NCI-H128 (cell line): ENCODE measurements around the gene PSENEN.
"Not testable (repeated sequence)": the region's sequence is repeated elsewhere in the genome, so short reads cannot be mapped to it uniquely, and the experiment has no call there.

ENCODE experiments used
- DNase-seq: peaks from one replicate; lab custom pipeline; 2025; ENCODE audit not compliant: unreplicated experiment; lab: John Stamatoyannopoulos, UW

Gene PSENEN

DNA sequence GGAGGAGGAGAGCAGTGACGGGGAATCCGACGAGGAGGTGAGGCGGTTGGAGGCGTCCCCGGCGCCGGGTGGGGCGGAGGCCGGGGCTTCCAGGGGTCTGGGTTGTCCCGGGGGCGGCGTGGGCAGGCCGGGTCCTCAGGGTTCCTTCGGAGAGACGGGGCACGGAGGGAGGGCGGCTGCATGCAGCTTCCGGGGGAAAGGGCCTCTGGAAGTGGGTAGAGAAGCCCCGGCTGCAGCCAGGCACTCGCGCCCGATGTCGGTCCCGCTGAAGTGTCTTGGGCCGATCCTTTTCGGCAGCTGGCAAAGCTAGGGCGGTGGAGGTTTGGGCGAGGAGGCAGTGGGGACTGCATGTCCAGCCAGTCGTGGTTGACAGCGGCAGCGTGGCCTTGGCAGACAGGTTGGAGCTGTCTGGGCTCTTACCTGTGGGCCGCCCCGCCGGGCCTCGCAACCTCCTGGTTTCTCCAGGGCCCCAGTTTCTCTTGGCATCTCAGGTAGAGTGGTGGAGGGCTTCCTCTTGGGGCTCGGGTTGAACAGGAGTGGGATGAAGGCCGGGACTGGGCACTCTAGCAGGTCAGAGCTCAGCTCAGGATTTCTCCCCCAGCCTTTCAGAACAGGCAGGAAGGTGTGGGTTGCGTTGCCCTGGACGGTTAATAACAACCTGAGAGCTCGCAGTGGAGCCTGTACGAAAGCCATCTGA lies 27.0 kb upstream of the PSENEN start:
- no peak for DNase-seq

GRCh38 chr19:35719402-35720162 lies 25.9 kb upstream of the PSENEN start:
- no peak for DNase-seq

GRCh38 chr19:35720163-35720524 lies 25.3 kb upstream of the PSENEN start:
- no peak for DNase-seq

DNA sequence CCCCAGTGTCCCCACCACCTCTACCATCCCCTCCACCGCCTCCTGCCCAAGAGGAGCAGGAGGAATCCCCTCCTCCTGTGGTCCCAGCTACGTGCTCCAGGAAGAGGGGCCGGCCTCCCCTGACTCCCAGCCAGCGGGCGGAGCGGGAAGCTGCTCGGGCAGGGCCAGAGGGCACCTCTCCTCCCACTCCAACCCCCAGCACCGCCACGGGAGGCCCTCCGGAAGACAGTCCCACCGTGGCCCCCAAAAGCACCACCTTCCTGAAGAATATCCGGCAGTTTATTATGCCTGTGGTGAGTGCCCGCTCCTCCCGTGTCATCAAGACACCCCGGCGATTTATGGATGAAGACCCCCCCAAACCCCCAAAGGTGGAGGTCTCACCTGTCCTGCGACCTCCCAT lies 24.8 kb upstream of the PSENEN start:
- DNase-seq: no peak

DNA sequence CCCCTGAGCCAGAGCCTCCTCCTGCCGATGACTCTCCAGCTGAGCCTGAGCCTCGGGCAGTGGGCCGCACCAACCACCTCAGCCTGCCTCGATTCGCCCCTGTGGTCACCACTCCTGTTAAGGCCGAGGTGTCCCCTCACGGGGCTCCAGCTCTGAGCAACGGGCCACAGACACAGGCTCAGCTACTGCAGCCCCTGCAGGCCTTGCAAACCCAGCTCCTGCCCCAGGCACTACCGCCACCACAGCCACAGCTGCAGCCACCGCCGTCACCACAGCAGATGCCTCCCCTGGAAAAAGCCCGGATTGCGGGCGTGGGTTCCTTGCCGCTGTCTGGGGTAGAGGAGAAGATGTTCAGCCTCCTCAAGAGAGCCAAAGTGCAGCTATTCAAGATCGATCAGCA lies 24.1 kb upstream of the PSENEN start:
- no peak for DNase-seq

- DNase-seq: no peak
Observed at GRCh38 chr19:35722461-35722860, 23.0 kb upstream of the PSENEN start.

GRCh38 chr19:35722897-35723296 lies 22.6 kb upstream of the PSENEN start:
- DNase-seq: no peak

- DNase-seq: no peak
Observed at GRCh38 chr19:35723671-35724070, 21.8 kb upstream of the PSENEN start.

GRCh38 chr19:35724132-35724531 lies 21.3 kb upstream of the PSENEN start:
- not testable (repeated sequence) for DNase-seq

- DNase-seq: no peak
Observed at GRCh38 chr19:35724560-35724959, 20.9 kb upstream of the PSENEN start.

DNA sequence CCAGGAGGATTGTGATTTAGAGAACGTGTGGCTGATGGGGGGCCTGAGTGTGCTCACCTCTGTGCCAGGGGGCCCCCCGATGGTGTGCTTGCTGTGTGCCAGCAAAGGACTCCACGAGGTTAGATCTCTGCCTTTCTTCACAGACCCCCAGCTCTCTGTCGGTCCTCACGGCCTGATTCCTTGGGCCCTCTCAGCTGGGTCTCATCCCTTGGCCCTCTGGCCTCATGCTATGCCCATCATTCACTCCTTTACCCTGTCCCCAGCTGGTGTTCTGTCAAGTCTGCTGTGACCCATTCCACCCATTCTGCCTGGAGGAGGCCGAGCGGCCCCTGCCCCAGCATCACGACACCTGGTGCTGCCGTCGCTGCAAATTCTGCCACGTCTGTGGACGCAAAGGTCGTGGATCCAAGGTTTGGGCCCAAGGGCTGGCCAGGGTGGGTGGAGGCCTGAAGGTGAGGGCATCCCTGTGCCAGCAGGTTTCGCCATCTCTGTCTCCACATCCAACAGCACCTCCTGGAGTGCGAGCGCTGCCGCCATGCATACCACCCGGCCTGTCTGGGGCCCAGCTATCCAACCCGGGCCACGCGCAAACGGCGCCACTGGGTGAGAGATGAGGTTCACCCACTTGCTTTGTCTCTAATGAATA lies 20.1 kb upstream of the PSENEN start:
- no peak for DNase-seq

GRCh38 chr19:35727053-35727955 lies 18.1 kb upstream of the PSENEN start:
- no peak for DNase-seq

DNA sequence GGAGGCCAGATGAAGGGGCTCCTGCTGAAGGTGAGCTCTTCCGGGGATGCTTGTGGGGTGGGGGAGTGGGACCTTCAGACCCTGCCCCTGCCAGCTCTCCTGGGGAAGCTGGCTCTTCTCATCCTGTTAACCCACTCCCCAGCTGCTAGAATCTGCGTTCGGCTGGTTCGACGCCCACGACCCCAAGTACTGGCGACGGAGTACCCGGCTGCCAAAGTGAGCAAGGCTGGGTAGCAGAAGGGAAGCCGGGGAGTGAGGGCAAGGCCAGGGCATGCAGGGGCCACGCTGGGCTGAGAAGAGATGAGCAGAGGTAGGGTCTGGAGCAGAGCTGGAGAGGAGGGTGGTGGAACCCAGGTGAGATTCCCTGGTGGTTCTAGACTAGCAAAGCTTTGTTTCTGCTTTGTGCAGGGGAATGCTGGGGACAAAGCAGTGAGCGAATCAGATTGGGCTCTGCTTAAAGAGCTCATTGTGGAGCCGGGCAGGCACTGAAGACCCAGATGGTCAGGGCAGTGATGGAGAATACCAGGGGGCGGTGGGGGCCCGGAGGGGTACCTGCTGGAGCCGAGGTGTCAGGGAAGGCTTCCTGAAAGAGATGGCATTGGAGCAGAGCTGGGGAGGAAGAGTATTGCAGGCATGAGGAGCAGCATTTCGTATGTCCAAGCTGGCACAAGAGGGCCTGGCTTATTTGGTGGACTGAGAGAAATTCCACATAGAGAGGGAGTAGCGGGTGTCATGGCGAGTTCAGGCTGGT lies 17.3 kb upstream of the PSENEN start:
- DNase-seq: no peak

DNA sequence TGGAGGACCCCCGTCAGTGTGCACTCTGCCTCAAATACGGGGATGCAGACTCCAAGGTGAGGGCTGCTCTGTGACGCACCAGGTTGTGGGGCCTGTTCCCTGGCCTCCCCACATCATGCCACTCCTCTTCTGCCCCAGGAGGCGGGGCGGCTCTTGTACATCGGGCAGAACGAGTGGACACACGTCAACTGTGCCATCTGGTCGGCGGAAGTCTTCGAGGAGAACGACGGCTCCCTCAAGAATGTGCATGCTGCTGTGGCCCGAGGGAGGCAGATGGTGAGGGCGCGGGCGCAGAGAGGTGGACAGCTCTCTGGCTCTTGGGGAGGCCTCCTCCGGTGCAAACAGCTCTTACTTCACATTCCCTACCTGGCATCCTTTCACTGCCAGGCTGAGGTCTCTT lies 16.4 kb upstream of the PSENEN start:
- no peak for DNase-seq

- DNase-seq: no peak
Observed at GRCh38 chr19:35729763-35730162, 15.7 kb upstream of the PSENEN start.

DNA sequence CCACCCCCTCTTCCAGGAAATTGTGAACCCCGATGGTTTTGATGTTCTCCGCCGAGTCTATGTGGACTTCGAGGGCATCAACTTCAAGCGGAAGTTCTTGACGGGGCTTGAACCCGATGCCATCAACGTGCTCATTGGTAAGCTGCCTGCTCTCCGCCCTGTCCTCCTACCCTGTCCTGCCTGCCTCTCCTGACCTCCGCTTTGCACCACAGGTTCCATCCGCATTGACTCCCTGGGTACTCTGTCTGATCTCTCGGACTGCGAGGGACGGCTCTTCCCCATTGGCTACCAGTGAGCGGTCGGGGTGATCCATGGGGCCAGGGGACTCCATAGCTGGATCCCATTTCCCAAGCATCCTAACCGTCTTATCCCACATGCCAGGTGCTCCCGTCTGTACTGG lies 15.1 kb upstream of the PSENEN start:
- no peak for DNase-seq

- no peak for DNase-seq
Observed at GRCh38 chr19:35731353-35731752, 14.1 kb upstream of the PSENEN start.

DNA sequence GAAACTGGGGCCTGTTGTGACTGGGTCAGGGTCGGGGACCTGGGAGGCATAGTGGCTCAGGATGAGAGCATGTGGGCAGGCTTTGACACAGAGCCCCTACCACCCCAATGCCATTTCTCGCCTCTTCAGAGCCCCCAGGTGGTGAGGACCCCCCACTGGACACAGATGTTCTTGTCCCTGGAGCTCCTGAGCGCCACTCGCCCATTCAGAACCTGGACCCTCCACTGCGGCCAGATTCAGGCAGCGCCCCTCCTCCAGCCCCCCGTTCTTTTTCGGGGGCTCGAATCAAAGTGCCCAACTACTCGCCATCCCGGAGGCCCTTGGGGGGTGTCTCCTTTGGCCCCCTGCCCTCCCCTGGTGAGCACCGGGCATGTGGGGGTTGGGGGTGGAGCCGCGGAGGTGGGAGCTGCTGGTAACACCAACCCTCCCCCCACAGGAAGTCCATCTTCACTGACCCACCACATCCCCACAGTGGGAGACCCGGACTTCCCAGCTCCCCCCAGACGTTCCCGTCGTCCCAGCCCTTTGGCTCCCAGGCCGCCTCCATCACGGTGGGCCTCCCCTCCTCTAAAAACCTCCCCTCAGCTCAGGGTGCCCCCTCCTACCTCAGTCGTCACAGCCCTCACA lies 13.6 kb upstream of the PSENEN start:
- DNase-seq: no peak

GRCh38 chr19:35732540-35733179 lies 12.8 kb upstream of the PSENEN start:
- no peak for DNase-seq
